ENCODE results near the gene CSF1R.

The CSF1R gene

DNA sequence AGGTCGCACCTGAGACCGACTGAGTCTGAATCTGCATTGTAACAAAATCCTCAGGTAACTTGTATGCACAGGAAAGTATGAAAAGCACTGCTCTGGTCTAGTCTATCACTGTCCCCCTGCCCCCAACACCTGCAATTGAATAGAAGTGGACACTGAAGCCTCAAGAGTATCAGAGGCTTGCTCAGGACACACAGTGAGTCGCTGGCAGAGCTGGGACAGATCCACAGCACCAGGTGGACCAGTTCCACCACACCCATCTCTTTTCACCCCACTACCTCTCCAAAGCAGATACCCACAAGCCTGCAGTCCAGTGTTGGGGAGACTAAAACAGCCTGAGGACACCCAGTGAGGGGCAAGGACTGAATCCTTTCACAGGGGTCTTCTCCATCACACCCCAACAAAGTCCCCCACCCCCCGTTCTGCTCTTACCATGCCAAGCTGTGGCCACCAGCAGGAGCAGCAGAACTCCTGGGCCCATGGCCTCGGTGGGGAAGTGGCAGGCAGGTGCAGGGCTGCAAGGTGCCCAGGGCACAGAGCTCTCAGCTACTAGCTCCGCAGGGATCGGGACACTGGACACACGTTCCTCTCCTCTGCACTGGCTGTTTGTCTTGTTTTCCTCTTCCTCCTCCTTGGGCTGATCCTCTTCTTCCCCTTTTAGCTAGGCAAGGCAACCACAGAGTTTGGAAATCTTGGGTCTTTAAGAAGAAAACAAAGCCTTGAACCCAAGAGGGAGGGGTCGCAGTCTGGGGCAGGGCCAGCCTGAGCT is at the start of gene CSF1R:
CSF1R (minus strand) TSS at position 605 of the 766 bp plus-strand sequence; CDS start at position 478, 127 bp downstream.
- no peak for DNase-seq

DNA sequence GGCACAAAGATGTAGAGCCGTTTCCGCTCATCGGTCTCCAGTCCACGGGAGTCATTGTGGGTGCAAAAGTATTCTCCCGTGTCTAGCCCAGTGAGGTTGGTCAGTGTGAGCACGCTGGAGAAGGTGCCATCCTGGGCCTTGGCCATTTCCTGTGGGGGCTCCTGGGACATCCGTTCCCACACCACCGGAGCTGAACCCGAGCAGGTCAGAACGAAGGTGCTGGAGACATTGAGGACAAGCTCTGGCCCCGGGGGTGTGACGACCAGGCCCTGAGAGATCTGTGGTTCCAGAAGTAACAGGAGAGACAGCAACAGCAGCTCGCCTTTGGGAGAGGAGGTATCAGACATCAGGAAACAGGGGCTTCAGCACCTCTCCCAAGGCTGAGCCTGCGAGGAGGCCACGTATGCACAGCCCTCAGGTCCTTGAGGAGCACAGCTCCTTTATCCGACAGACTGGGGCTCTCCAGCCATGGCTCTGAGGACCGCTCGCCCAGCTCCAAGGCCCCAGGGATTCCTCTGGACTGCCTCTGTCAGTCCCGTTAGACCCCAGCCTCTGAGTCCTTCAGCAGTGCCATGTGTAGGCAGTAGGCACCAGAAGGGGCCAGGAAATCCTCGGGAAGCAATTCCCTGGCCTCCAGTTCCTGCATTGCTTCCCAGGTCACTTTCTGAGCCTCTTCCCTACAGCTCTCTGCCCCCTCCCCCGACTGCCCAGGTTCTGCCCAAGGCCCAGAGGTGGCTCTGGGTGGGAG is 49.4 kb upstream of the CSF1R start:
- peak; percentile 59 for DNase-seq

GRCh38 chr5:150134198-150134588 is 47.8 kb upstream of the CSF1R start:
- DNase-seq = no peak

DNA sequence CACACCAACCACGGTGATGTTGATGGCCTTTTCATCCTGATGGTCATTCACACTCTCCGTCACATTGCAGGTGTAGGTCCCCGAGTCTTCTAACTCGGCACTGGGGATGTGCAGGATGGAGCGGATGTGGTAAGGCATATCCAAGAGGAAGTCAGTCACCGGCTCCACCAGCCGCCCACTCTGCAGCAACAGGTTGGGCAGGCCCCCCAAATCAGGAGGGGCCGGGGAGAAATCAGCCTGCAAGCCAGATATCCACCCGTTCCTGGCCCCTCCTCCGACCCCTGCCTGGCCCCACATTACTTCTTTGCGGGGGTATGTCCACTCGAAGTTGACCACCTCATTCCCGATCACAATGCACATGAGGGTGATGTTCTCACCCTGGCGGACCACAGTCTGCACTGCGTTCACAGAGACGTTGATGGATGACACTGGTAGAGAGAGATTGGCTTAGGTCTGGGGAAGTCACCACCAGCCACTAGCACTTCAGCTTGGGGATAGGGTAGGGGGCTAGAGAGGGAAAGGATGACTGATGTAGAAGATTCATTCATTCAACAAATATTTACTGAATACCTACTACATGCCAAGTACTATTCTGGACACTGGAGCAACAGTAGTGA is 47.3 kb upstream of the CSF1R start:
- no peak for DNase-seq

GRCh38 chr5:150132740-150133139 is 46.4 kb upstream of the CSF1R start:
- DNase-seq = no peak

DNA sequence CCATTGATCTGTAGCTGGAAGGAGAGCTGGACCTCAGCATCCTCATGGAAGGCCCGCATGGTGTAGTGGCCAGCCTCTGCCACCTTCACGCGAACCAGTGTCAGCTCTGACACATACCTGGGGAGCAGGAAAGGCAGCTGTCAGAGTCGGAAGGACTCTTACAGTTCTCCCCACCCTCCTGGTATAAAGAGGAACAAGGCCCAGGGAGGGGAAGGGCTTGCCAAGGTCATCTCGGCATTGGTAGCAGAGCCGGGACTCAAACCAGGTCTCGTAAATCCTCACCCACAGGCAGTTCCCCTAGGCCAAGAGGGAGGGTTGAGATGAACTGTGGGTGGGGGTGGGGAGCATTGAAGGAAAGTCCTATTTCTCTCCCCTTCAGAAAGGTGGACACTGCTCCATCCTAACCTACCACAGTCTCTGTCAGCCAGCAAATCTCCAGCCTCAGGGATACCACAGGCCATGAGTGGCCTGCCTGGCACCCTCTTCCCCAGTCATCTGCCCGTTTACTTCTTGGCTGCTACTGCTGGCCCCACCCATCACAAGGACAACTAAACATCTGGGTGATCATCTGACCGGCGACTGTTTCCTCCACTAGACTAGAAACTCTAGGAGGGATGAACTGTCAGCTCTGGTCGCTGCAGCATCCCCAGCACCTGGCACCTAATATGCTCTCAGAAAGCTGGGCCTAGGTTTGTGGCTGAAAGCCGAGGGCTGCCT is 45.8 kb upstream of the CSF1R start:
- DNase-seq = no peak

DNA sequence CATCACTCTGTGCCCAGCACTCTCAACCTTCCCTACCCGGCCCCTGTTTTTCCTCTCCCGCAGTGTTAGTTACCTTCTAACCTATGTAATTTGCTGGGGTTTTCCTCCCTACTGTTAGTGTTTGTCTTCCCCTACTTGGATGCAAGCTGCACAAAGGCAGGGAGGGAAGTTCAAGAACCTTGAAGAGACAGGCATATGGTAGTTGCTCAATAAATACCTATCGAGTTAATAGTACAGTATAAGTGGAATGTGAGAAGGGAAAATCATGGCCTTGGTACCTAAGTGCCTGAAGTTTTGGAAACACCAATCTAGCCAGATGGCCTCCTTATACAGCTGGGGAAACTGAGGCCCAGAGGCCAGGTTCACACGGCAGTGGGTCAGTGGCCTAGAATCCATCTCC is 45.1 kb upstream of the CSF1R start:
- DNase-seq = no peak

DNA sequence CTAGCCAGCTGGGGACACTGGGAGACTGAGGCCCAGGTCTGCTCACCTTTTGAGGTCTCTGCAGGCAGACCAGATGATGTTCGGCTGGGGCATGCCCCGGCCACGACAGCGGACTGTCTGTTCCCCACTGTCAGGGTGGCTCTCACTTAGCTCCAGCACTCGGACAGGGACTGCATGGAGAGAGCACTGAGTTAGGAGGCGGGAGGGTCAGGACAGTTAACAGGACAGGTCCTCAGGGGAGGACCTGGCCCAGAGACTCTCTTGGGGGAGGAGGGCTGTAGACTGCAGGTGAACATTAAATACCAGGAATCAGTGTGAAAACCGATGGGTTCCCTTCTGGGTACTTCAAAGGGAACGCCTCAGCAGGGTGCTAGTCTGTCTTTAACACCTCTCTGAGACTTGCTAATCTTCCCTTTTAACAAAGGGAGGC is 44.2 kb upstream of the CSF1R start:
- DNase-seq = no peak

GRCh38 chr5:150129813-150130492 is 43.6 kb upstream of the CSF1R start:
- DNase-seq = peak; percentile 79

DNA sequence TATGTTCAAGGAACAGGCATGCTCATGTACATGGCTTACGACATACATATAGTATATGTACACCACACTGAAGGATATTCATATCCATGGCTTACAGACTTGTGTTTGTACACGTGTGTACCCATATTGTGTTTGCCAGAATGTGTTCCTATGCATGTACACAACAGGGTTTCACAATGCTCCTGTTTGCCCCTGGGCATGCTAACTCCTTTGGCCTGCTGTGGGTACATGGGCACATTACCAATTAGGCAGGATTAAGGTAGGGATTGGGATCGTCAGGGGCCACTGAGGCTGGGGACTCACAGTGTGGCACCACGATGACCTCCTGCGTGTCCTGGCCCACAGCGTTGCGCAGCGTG is 43.1 kb upstream of the CSF1R start:
- no peak for DNase-seq

GRCh38 chr5:150126921-150127265 is 40.5 kb upstream of the CSF1R start:
- DNase-seq = no peak

GRCh38 chr5:150126199-150126920 is 40.0 kb upstream of the CSF1R start:
- DNase-seq = no peak

GRCh38 chr5:150125334-150125733 is 39.0 kb upstream of the CSF1R start:
- no peak for DNase-seq

DNA sequence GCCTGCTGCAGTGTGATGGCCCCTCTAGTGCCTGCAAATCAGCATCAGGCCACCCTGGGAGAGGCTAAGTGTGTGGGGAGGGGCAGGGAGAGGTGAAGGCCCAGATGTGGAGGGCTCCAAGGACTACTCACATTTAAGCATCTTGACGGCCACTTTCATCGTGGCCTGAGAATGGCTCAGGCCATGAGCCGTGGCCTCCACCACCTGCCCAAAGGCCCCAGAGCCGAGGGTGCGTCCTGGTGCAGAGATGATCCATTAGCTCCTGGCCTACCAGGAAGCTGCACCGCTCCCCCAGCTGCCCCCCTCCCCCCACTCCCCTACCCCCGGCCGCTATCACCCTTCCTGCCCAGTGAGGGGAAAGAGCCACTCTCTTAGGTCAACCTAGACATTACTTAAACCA is 38.2 kb upstream of the CSF1R start:
- no peak for DNase-seq

GRCh38 chr5:150124111-150124557 is 37.8 kb upstream of the CSF1R start:
- no peak for DNase-seq

DNA sequence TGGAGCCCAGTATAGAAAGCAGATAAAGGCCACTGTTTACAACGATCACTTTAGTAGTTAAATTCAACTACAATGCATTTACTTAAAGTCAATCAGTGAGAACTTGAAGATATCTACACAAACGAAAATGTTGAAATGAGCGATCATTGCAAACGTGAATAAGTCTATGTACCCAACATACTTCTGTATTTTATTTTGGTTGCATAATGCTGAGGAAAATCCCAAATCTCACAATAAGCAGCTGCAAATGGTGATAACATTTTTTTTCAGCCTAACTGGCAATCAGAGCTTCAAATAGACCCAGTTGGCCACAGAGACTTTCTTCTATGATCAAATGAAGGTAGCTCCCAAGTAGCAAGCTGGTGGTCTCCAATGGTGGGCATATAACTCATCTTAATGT is 37.2 kb upstream of the CSF1R start:
- no peak for DNase-seq

GRCh38 chr5:150122536-150123481 is 36.5 kb upstream of the CSF1R start:
- DNase-seq = no peak

GRCh38 chr5:150122158-150122510 is 35.8 kb upstream of the CSF1R start:
- DNase-seq = no peak

DNA sequence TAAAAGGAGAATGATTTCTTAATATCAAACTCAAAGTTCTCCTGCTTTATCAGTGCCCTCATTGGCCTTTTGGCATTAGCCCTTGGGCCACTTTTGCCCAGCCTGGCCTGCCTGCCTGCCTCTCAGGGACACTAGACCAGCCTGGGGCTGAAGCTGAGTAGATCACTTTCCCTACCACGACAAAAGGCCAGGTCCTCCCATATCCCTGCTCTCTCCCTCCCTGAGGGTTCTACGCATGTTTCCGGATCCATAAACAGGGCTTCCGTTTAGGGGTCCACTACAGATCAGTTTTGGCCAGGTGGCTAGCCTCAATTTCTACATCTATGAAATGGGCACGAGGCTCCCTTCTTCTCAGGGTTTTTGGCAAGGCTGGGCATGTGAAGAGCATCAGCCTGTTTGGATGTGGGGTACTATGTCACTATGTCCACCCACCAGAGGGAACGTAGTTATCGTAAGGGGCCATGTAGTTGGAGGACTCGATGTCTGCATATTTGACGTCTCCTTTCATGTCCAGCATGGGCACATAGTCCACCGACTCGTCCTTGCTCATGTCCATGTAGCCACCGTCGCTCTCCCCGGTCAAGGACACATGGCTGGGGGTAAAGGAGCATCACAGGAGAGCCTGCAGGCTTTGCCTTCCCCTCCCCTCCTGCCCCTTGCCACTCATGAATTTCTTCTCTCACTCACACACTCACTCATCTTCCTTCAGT is 35.2 kb upstream of the CSF1R start:
- DNase-seq = no peak
